Adrenal gland (tissue), 5 donors: ENCODE measurements around the gene BAG5.

Experiments used
- CTCF ChIP-seq, 6 experiments: fragments of 450-650 bp in 4 of 6; fragments of 200-600 bp in 2 of 6; sonication (generic) in 1 of 6; IDR thresholded peaks; 1 replicate in 5 of 6; 2 replicates in 1 of 6; pipeline versions ENCODE4 v1.5.1 to v1.8.0; 2016 to 2021; ENCODE audit warnings: antibody characterized with exemption in 6 of 6, mild to moderate bottlenecking in 2 of 6, moderate library complexity in 1 of 6
- POLR2A ChIP-seq, 2 donors: fragments of 450-650 bp; IDR thresholded peaks; one replicate each; pipeline ENCODE4 v1.6.1; 2017; ENCODE audit warnings: antibody characterized with exemption in 2 of 2, mild to moderate bottlenecking in 2 of 2, moderate library complexity in 1 of 2
- donor health status: DM: no; HTN: no; CAD: no.

- TF ChIP-seq CTCF (IDR thresholded peaks at IDR 0.05) (no peak), POLR2A (IDR thresholded peaks at IDR 0.05) (no peak)
Observed at GRCh38 chr14:103547941-103548462, 14.5 kb downstream of the BAG5 start.
